Neural cell (in vitro differentiated cells): ENCODE results near the gene PIEZO1.

Experiments
- EP300 ChIP-seq: fragments of 450-650 bp; conservative IDR thresholded peaks from 2 replicates; pipeline ENCODE4 v1.6.1; 2014; ENCODE audit warnings: antibody characterized with exemption, mild to moderate bottlenecking, moderate library complexity; ENCODE audit not compliant: poor library complexity, severe bottlenecking
- EZH2 ChIP-seq: fragments of 200-600, 300-800 bp; shearing (Covaris generic), sonication (generic); IDR thresholded peaks from 2 replicates; pipeline ENCODE4 v1.6.1; 2014; ENCODE audit warnings: antibody characterized with exemption, low read length, borderline replicate concordance, mild to moderate bottlenecking; ENCODE audit not compliant: insufficient read depth, poor library complexity, severe bottlenecking
- MXI1 ChIP-seq: fragments of 450-650 bp; conservative IDR thresholded peaks from 2 replicates; pipeline ENCODE4 v1.6.1; 2014; ENCODE audit warnings: antibody characterized with exemption, mild to moderate bottlenecking; ENCODE audit not compliant: poor library complexity, severe bottlenecking
- POLR2AphosphoS5 ChIP-seq: IDR thresholded peaks from 2 replicates; pipeline ENCODE4 v1.6.1; 2012
- RAD21 ChIP-seq: fragments of 450-650 bp; conservative IDR thresholded peaks from 2 replicates; pipeline ENCODE4 v1.6.1; 2014; ENCODE audit warnings: antibody characterized with exemption, mild to moderate bottlenecking, moderate library complexity
- SMC3 ChIP-seq: fragments of 450-650 bp; conservative IDR thresholded peaks from 2 replicates; pipeline ENCODE4 v1.6.1; 2014; ENCODE audit warnings: antibody characterized with exemption, mild to moderate bottlenecking, moderate library complexity; ENCODE audit not compliant: poor library complexity
- TF ChIP-seq, protein P1 (sequence below): fragments of 450-650 bp; IDR thresholded peaks from 2 replicates; pipeline ENCODE4 v1.5.1; 2014; ENCODE audit warnings: antibody characterized with exemption, mild to moderate bottlenecking, moderate library complexity; ENCODE audit not compliant: poor library complexity, severe bottlenecking
- TF ChIP-seq, protein P2 (sequence below): IDR thresholded peaks from 2 replicates; pipeline ENCODE4 v1.6.1; 2012; ENCODE audit warnings: borderline replicate concordance

DNA sequence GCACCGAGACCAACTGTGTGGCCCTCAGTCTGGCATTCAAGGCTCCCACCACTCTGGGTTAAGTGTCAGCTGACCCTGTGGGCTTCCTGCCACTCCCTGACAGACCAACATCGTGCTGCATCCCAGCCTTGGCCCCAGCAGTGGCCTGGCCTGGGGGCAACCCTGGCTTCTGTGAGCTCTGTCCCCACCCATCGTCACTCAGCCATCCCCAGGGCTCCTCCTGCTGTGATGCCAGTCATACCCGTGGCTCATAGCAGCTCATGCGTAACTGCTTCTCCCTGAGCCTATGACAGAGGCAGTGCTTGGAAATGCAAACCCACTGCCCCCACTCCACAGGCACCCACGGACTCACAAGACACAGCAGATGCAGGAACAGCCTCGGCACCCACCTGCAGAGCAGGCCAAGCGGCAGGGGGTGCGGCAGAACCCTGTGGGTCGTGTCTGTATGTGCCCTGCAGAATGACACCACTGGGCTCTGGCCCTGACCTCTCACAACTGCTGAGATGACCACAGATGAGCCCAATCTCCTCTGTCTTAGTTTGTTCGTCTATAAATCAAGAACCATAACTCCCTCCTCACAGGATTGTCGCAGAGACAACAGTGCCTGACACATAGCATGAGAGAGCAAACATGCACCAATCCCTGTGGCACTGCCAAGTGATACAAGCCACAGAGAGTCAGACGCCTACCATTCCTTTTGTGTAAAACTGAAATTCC lies 26.6 kb downstream of the PIEZO1 start:
- TF ChIP-seq, protein P1, sequence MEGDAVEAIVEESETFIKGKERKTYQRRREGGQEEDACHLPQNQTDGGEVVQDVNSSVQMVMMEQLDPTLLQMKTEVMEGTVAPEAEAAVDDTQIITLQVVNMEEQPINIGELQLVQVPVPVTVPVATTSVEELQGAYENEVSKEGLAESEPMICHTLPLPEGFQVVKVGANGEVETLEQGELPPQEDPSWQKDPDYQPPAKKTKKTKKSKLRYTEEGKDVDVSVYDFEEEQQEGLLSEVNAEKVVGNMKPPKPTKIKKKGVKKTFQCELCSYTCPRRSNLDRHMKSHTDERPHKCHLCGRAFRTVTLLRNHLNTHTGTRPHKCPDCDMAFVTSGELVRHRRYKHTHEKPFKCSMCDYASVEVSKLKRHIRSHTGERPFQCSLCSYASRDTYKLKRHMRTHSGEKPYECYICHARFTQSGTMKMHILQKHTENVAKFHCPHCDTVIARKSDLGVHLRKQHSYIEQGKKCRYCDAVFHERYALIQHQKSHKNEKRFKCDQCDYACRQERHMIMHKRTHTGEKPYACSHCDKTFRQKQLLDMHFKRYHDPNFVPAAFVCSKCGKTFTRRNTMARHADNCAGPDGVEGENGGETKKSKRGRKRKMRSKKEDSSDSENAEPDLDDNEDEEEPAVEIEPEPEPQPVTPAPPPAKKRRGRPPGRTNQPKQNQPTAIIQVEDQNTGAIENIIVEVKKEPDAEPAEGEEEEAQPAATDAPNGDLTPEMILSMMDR = no peak
- TF ChIP-seq, protein P2, sequence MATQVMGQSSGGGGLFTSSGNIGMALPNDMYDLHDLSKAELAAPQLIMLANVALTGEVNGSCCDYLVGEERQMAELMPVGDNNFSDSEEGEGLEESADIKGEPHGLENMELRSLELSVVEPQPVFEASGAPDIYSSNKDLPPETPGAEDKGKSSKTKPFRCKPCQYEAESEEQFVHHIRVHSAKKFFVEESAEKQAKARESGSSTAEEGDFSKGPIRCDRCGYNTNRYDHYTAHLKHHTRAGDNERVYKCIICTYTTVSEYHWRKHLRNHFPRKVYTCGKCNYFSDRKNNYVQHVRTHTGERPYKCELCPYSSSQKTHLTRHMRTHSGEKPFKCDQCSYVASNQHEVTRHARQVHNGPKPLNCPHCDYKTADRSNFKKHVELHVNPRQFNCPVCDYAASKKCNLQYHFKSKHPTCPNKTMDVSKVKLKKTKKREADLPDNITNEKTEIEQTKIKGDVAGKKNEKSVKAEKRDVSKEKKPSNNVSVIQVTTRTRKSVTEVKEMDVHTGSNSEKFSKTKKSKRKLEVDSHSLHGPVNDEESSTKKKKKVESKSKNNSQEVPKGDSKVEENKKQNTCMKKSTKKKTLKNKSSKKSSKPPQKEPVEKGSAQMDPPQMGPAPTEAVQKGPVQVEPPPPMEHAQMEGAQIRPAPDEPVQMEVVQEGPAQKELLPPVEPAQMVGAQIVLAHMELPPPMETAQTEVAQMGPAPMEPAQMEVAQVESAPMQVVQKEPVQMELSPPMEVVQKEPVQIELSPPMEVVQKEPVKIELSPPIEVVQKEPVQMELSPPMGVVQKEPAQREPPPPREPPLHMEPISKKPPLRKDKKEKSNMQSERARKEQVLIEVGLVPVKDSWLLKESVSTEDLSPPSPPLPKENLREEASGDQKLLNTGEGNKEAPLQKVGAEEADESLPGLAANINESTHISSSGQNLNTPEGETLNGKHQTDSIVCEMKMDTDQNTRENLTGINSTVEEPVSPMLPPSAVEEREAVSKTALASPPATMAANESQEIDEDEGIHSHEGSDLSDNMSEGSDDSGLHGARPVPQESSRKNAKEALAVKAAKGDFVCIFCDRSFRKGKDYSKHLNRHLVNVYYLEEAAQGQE = no peak
- TF ChIP-seq RAD21 (no peak), EP300 (no peak), EZH2 (no peak), SMC3 (no peak), POLR2AphosphoS5 (no peak), MXI1 (no peak)
